ENCODE data around the gene DCAF15. TPM values are rescaled to one million over a fixed set of nuclear protein-coding genes. Genes with fewer than 3 reads are reported as not detected.

DCAF15 gene, protein sequence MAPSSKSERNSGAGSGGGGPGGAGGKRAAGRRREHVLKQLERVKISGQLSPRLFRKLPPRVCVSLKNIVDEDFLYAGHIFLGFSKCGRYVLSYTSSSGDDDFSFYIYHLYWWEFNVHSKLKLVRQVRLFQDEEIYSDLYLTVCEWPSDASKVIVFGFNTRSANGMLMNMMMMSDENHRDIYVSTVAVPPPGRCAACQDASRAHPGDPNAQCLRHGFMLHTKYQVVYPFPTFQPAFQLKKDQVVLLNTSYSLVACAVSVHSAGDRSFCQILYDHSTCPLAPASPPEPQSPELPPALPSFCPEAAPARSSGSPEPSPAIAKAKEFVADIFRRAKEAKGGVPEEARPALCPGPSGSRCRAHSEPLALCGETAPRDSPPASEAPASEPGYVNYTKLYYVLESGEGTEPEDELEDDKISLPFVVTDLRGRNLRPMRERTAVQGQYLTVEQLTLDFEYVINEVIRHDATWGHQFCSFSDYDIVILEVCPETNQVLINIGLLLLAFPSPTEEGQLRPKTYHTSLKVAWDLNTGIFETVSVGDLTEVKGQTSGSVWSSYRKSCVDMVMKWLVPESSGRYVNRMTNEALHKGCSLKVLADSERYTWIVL
- 13.4 and 13.9 TPM in 2 replicates for total RNA-seq

DNA sequence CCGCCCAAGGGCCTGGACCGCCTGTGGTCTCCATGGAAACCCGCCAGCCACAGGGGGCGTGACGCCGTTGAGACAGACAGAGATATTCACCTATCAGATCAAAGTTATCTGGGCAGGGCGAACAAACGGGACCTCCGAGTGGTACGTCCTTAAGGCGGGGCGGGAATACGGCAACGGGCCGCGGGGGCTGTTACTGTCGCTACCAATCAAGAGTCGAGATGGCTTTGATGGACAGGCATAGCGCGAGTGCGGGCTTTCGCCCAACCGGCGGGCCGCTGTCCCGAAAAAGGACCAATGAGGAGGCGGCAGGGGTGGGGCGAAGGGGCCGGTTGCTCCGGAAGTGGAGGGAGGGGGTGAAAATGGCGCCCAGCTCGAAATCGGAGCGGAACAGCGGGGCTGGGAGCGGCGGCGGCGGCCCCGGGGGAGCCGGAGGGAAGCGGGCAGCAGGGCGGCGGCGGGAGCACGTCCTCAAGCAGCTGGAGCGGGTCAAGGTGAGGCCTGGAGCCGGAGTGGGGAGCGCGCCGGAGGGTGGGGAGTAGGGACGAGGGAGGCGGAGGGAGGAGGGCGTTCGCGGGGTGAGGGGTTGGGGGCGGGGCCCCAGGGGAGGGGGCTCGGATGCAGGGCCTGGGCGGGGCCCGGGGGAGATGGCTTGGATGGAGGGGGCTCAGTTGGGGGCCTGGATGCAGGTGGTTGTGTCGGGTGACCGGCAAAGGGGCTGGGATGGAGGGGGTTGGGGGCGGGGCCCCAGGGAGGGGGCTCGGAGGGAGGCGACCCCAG, at the start of gene DCAF15:
TSS of gene DCAF15 (plus strand) at position 356 of the 777 bp plus-strand sequence. CDS start at position 360, 4 bp downstream.
- peak within 1 kb of the TSS; percentile 79 for H3K4me3 ChIP-seq (ENCODE audit: low read depth, low read length)
- TF ChIP-seq, protein P1, sequence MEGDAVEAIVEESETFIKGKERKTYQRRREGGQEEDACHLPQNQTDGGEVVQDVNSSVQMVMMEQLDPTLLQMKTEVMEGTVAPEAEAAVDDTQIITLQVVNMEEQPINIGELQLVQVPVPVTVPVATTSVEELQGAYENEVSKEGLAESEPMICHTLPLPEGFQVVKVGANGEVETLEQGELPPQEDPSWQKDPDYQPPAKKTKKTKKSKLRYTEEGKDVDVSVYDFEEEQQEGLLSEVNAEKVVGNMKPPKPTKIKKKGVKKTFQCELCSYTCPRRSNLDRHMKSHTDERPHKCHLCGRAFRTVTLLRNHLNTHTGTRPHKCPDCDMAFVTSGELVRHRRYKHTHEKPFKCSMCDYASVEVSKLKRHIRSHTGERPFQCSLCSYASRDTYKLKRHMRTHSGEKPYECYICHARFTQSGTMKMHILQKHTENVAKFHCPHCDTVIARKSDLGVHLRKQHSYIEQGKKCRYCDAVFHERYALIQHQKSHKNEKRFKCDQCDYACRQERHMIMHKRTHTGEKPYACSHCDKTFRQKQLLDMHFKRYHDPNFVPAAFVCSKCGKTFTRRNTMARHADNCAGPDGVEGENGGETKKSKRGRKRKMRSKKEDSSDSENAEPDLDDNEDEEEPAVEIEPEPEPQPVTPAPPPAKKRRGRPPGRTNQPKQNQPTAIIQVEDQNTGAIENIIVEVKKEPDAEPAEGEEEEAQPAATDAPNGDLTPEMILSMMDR (IDR thresholded peaks at IDR 0.05; ENCODE audit: insufficient read depth, low read depth, low read length) = no peak
- DNase-seq (ENCODE audit: low read depth) = peak; percentile 100

DNA sequence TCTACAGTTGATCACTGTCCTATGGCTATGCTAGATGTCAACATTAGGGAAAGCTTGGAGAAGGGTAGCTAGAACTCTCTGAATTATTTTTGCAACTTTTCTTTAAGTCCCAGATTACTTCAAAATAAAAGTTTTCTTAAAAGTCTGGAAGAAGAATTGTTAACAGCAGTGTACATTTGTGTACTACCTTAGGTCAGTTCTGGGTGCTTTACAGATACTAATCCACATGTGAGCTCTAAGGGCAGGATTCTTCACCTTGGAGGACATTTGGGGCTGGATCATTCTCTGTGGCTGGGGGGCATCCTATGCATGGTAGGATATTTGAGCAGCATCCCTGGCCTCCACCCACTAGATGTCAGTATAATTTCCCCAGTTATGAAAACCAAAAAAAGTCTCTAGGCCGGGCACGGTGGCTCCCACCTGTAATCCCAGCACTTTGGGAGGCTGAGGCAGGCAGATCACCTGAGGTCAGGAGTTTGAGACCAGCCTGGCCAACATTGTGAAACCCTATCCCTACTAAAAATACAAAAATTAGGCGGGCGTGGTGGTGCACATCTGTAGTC, 49.2 kb upstream of the DCAF15 start:
- no peak for DNase-seq (ENCODE audit: low read depth)
- H3K4me3 ChIP-seq (ENCODE audit: low read depth, low read length) = no peak overlapping the region
- TF ChIP-seq, protein P1 (IDR thresholded peaks at IDR 0.05; ENCODE audit: insufficient read depth, low read depth, low read length) = peak; percentile 39

DNA sequence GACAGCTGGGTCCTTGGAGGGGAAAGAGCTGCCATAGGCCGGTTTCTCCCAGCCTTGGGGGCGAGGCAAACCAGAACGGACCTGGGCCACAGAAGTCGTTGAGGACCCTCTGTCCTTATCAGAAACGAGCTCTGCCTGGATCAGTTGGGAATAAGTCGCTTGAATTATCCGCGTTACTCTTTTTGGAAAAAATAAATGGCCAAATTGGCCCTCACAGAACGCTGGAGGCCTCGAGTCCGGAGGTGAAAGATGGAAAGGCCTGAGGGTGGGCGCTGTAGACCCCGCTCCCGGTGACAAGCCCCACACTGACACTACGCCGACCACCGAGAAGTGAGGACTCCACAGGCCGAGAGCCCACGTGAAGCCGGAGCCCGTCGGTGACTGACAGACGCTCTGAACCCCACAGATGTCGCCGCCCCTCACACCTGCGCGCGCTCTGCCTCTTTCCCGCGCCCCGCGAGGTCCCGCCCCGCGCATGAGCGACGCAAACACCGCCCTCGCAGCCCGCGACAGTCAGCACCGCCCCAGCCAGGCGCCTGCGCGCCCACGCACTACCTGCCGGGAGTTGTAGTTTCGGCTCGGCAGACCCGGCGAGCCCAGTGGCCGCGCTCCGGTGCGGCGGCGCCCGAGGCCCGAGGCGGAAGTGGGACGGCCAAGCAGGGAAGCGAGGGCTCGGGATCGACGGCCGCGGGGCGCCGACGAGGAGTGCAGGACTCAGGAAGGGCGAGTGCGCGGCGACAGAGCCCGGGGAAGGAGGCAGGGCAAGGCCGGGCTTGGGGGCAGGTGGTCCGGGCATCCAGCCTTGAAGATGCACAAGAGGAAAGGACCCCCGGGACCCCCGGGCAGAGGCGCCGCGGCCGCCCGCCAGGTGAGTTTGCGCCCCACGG, 46.4 kb upstream of the DCAF15 start, which contains the start of the genes BRME1 and CC2D1A:
TSS of gene BRME1 (minus strand) at position 484 of the 887 bp plus-strand sequence. CDS start 1,225 bp downstream, outside the sequence.
TSS of gene CC2D1A (plus strand) at position 568 of the 887 bp plus-strand sequence. CDS start at position 809, 241 bp downstream.
- H3K4me3 ChIP-seq (ENCODE audit: low read depth, low read length) = peak within 1 kb of the TSS; percentile 79
- peak; percentile 79 for DNase-seq (ENCODE audit: low read depth)
- TF ChIP-seq, protein P1 (IDR thresholded peaks at IDR 0.05; ENCODE audit: insufficient read depth, low read depth, low read length) = no peak

DNA sequence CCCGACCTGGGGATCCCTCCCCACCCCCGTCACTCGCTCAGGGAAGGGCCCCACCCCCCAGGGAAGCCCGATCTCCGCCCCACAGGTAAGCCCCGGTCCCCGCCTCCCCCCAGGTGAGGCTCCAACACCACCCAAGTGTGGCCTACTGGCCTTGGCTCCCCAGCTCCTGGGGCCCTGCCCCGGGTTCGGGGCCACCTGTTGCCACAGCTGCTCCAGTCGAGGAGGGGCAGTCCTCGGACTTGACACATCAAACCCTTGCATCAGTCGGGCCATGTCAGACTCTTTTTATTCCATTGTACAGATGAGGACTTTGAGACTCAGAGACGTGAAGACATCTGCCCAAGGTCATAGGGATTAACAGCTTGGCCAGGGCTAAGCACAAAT, 45.8 kb upstream of the DCAF15 start:
- H3K4me3 ChIP-seq (ENCODE audit: low read depth, low read length) = peak overlapping the region; percentile 79
- TF ChIP-seq, protein P1 (IDR thresholded peaks at IDR 0.05; ENCODE audit: insufficient read depth, low read depth, low read length) = no peak
- DNase-seq (ENCODE audit: low read depth) = no peak

DNA sequence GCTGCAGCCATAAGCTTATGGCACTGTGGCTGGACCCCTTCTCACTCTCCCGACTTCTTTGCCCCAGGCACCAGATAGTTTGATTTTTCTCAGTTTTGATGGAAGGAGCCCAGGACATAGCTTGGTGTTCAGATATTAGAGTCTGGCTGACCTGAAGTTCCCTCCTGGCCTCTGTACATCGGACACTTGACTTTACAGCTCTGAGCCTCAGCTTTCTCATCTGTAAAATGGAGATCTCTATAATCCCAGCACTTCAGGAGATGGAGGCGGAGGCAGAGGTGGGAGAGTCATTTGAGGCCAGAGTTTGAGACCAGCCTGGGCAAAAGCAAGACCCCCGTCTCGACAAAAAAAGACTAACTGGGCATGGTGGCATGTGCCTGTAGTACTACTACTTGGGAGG, 45.4 kb upstream of the DCAF15 start:
- peak overlapping the region; percentile 79 for H3K4me3 ChIP-seq (ENCODE audit: low read depth, low read length)
- TF ChIP-seq, protein P1 (IDR thresholded peaks at IDR 0.05; ENCODE audit: insufficient read depth, low read depth, low read length) = no peak
- no peak for DNase-seq (ENCODE audit: low read depth)

Measured in fibroblast of villous mesenchyme (primary cell).